IPS-18a (cell line): Measurements from ENCODE around the gene HNRNPCL1.
"Not testable (repeated sequence)": the region's sequence is repeated elsewhere in the genome, so short reads cannot be mapped to it uniquely, and the experiment has no call there.

ENCODE experiments used
- H3K27ac ChIP-seq: one replicate; pipeline ENCODE4 v1.5.1; 2013; ENCODE audit warnings: low read length
- H3K27me3 ChIP-seq: one replicate; pipeline ENCODE4 v1.6.1; 2013; ENCODE audit warnings: mild to moderate bottlenecking, low read length; ENCODE audit not compliant: control insufficient read depth, insufficient read depth
- H3K36me3 ChIP-seq: one replicate; pipeline ENCODE4 v1.6.1; 2013; ENCODE audit warnings: low read depth, low read length; ENCODE audit not compliant: control insufficient read depth
- H3K4me1 ChIP-seq: one replicate; pipeline ENCODE4 v1.6.1; 2013; ENCODE audit warnings: low read depth, low read length; ENCODE audit not compliant: control insufficient read depth
- H3K4me3 ChIP-seq: one replicate; pipeline ENCODE4 v1.5.1; 2013; ENCODE audit warnings: low read length
- H3K9ac ChIP-seq: one replicate; pipeline ENCODE4 v1.6.1; 2013; ENCODE audit warnings: mild to moderate bottlenecking, low read length, moderate library complexity
- H3K9me3 ChIP-seq: one replicate; pipeline ENCODE4 v1.6.1; 2013; ENCODE audit warnings: low read depth, low read length; ENCODE audit not compliant: control insufficient read depth

Gene HNRNPCL1

GRCh38 chr1:12848620-12849019 is at the start of gene HNRNPCL1:
HNRNPCL1 (minus strand) TSS chr1:12848720; CDS start chr1:12848289, 431 bp downstream.
- H3K9me3 ChIP-seq, H3K9ac ChIP-seq, H3K36me3 ChIP-seq: not testable (repeated sequence)

GRCh38 chr1:12898170-12898569 is 49.6 kb upstream of the HNRNPCL1 start, which contains the start of gene PRAMEF10:
PRAMEF10 (minus strand) TSS chr1:12898270; CDS start chr1:12895847, 2,423 bp downstream.
- H3K27me3 ChIP-seq, H3K9ac ChIP-seq, H3K4me1 ChIP-seq, H3K36me3 ChIP-seq, H3K4me3 ChIP-seq, H3K27ac ChIP-seq, H3K9me3 ChIP-seq: not testable (repeated sequence)

More at GRCh38 chr1:12848620-12849019, at the start of gene HNRNPCL1:
- H3K4me1 ChIP-seq, H3K27me3 ChIP-seq, H3K27ac ChIP-seq, H3K4me3 ChIP-seq: not testable (repeated sequence)

GRCh38 chr1:12886101-12886500 is 37.6 kb upstream of the HNRNPCL1 start, which contains the start of gene PRAMEF4:
PRAMEF4 (minus strand) TSS chr1:12886201; CDS start chr1:12883394, 2,807 bp downstream.
- H3K9ac ChIP-seq, H3K36me3 ChIP-seq, H3K4me3 ChIP-seq, H3K4me1 ChIP-seq, H3K27ac ChIP-seq, H3K9me3 ChIP-seq, H3K27me3 ChIP-seq: not testable (repeated sequence)

- H3K9me3 ChIP-seq, H3K4me1 ChIP-seq, H3K27me3 ChIP-seq, H3K4me3 ChIP-seq, H3K36me3 ChIP-seq, H3K27ac ChIP-seq, H3K9ac ChIP-seq: not testable (repeated sequence)
These were observed 29.9 kb upstream of the HNRNPCL1 start for GRCh38 chr1:12878453-12878852.

GRCh38 chr1:12863131-12863880 is 14.8 kb upstream of the HNRNPCL1 start:
- H3K27me3 ChIP-seq, H3K36me3 ChIP-seq, H3K9me3 ChIP-seq, H3K9ac ChIP-seq, H3K4me3 ChIP-seq, H3K4me1 ChIP-seq, H3K27ac ChIP-seq: not testable (repeated sequence)

GRCh38 chr1:12856786-12857185 is 8.3 kb upstream of the HNRNPCL1 start, which contains the start of gene PRAMEF2:
PRAMEF2 (plus strand) TSS chr1:12857086; CDS start chr1:12859010, 1,924 bp downstream.
- not testable (repeated sequence) for H3K9ac ChIP-seq, H3K4me3 ChIP-seq, H3K27me3 ChIP-seq, H3K36me3 ChIP-seq, H3K4me1 ChIP-seq, H3K27ac ChIP-seq, H3K9me3 ChIP-seq

GRCh38 chr1:12851779-12852178 is 3.3 kb upstream of the HNRNPCL1 start:
- peaks cover 3% of the 10 kb centered on the region for H3K9me3 ChIP-seq
- no peak overlapping the region for H3K4me3 ChIP-seq
- no peak overlapping the region for H3K27ac ChIP-seq
- no peak overlapping the region for H3K9ac ChIP-seq
- no peaks in the 10 kb centered on the region for H3K4me1 ChIP-seq
- H3K27me3 ChIP-seq: no peaks in the 10 kb centered on the region
- H3K36me3 ChIP-seq: no peaks in the 10 kb centered on the region

- H3K27ac ChIP-seq, H3K4me3 ChIP-seq, H3K9ac ChIP-seq, H3K36me3 ChIP-seq, H3K27me3 ChIP-seq, H3K9me3 ChIP-seq, H3K4me1 ChIP-seq: not testable (repeated sequence)
These were observed 15.3 kb downstream of the HNRNPCL1 start for GRCh38 chr1:12833251-12833650.

- not testable (repeated sequence) for H3K27me3 ChIP-seq, H3K4me3 ChIP-seq
These were observed 17.2 kb downstream of the HNRNPCL1 start, which contains the start of gene PRAMEF11 for GRCh38 chr1:12831310-12831709. PRAMEF11 (minus strand) TSS chr1:12831410; CDS start chr1:12828789, 2,621 bp downstream.

GRCh38 chr1:12819061-12819460 is 29.5 kb downstream of the HNRNPCL1 start:
- H3K4me3 ChIP-seq, H3K9me3 ChIP-seq, H3K9ac ChIP-seq, H3K27ac ChIP-seq, H3K36me3 ChIP-seq, H3K4me1 ChIP-seq, H3K27me3 ChIP-seq: not testable (repeated sequence)

More at GRCh38 chr1:12831310-12831709, 17.2 kb downstream of the HNRNPCL1 start, which contains the start of gene PRAMEF11:
- not testable (repeated sequence) for H3K9me3 ChIP-seq, H3K4me1 ChIP-seq, H3K9ac ChIP-seq, H3K27ac ChIP-seq, H3K36me3 ChIP-seq

GRCh38 chr1:12811409-12811784 is 37.1 kb downstream of the HNRNPCL1 start:
- H3K27ac ChIP-seq: no peak overlapping the region
- peaks cover 25% of the 10 kb centered on the region for H3K9me3 ChIP-seq
- no peaks in the 10 kb centered on the region for H3K27me3 ChIP-seq
- no peak overlapping the region for H3K9ac ChIP-seq
- H3K4me3 ChIP-seq: no peak overlapping the region
- no peaks in the 10 kb centered on the region for H3K4me1 ChIP-seq
- no peaks in the 10 kb centered on the region for H3K36me3 ChIP-seq
